K562 (cell line): ENCODE measurements around the gene SMIM13. TPM values are rescaled to one million over a fixed set of nuclear protein-coding genes. Genes with fewer than 3 reads are reported as not detected.

Experiments used
- ATAC-seq: fragments of 200-7000 bp; cut with Tn5 transposase; 3 replicates; pipeline ENCODE4 v1.9.1; 2020; ENCODE audit warnings: moderate library complexity
- BruUV-seq: library from RNA; stranded (reverse); fragments of 400-500 nt; replicated peaks from 2 replicates; lab custom pipeline; 2021; lab: Mats Ljungman, UMichigan
- CTCF ChIA-PET: fragments of 300-600 bp; formaldehyde crosslinking; extraction: SDS; loops from one replicate; lab custom pipeline; 2021; ENCODE audit warnings: low intra/inter-chr PET ratio; lab: Yijun Ruan, JAX
- POLR2A ChIA-PET: fragments of 300-600, 350-650 bp; sonication (Branson Sonifier 250); formaldehyde crosslinking; extraction: SDS; loops from one replicate; lab custom pipeline; 2021; ENCODE audit warnings: antibody characterized with exemption, inconsistent platforms; lab: Yijun Ruan, JAX
- DNase-seq, 4 experiments: peaks; one replicate each; pipeline versions ENCODE4 v3.0.0 to v3.0.0-alpha.2; 2011 to 2018; ENCODE audit warnings: low spot score in 3 of 4, mixed read lengths in 3 of 4; ENCODE audit errors: extremely low read depth in 1 of 4
- FAIRE-seq: peaks from 2 replicates; lab custom pipeline; 2011; peaks lifted over from hg19 to GRCh38; lab: Jason Lieb, UNC
- H2AFZ ChIP-seq: 2 replicates; pipeline ENCODE4 v1.6.0; 2011; ENCODE audit warnings: low read depth, low read length, control low read depth, inconsistent platforms
- H3K27ac ChIP-seq: fragments of 200-600 bp; 3 replicates; pipeline ENCODE4 v1.8.0; 2011; ENCODE audit warnings: low read depth, mild to moderate bottlenecking, control low read depth, inconsistent platforms, low read length, moderate library complexity, mixed read lengths; ENCODE audit errors: extremely low read depth
- H3K27me3 ChIP-seq, 2 experiments: fragments of 300-600 bp in 1 of 2; 2 replicates in 1 of 2; 3 replicates in 1 of 2; pipeline versions ENCODE4 v1.6.0 to v1.8.0; 2011; ENCODE audit warnings: inconsistent platforms in 2 of 2, low read length in 2 of 2, mild to moderate bottlenecking in 1 of 2, mixed read lengths in 1 of 2, moderate library complexity in 1 of 2; ENCODE audit not compliant: control insufficient read depth in 2 of 2, insufficient read depth in 2 of 2
- H3K36me3 ChIP-seq: fragments of 300-600 bp; 3 replicates; pipeline ENCODE4 v1.8.0; 2011; ENCODE audit warnings: mild to moderate bottlenecking, low read length, inconsistent platforms; ENCODE audit not compliant: control insufficient read depth, insufficient read depth
- H3K4me1 ChIP-seq, 2 experiments: fragments of 200-600 bp in 1 of 2; replicated peaks in 1 of 2; 2 replicates in 1 of 2; 3 replicates in 1 of 2; pipeline versions ENCODE4 v1.5.1 to v1.8.0; 2011; ENCODE audit warnings: inconsistent platforms in 2 of 2, low read length in 2 of 2, mild to moderate bottlenecking in 1 of 2, mixed read lengths in 1 of 2, moderate library complexity in 1 of 2; ENCODE audit not compliant: control insufficient read depth in 2 of 2, insufficient read depth in 2 of 2
- H3K4me2 ChIP-seq: 2 replicates; pipeline ENCODE4 v1.6.1; 2011; ENCODE audit warnings: low read length, control low read depth, inconsistent platforms, mixed read lengths; ENCODE audit not compliant: insufficient read depth
- H3K4me3 ChIP-seq: fragments of 200-600 bp; sonication (generic), shearing (Covaris generic); 2 replicates; pipeline ENCODE4 v1.5.1; 2016; ENCODE audit warnings: control low read depth, inconsistent platforms
- H3K79me2 ChIP-seq: fragments of 200-600 bp; 3 replicates; pipeline ENCODE4 v1.8.0; 2011; ENCODE audit warnings: low read length, inconsistent platforms; ENCODE audit not compliant: control insufficient read depth, insufficient read depth
- H3K9ac ChIP-seq, 2 experiments: 2 replicates each; pipeline versions ENCODE4 v1.6.0 to v1.6.1; 2011; ENCODE audit warnings: low read depth in 2 of 2, low read length in 2 of 2, control low read depth in 1 of 2, inconsistent platforms in 1 of 2, mild to moderate bottlenecking in 1 of 2, mixed read lengths in 1 of 2; ENCODE audit not compliant: insufficient read depth in 1 of 2
- H3K9me1 ChIP-seq: one replicate; pipeline ENCODE4 v1.6.0; 2011; ENCODE audit warnings: inconsistent platforms, mild to moderate bottlenecking, low read length, moderate library complexity; ENCODE audit not compliant: control insufficient read depth, insufficient read depth
- H3K9me3 ChIP-seq: replicated peaks from 2 replicates; pipeline ENCODE4 v1.5.1; 2011; ENCODE audit warnings: low read depth, low read length, inconsistent platforms; ENCODE audit not compliant: control insufficient read depth, insufficient read depth
- H4K20me1 ChIP-seq: replicated peaks from 2 replicates; pipeline ENCODE4 v1.6.1; 2011; ENCODE audit warnings: low read length, inconsistent platforms, mixed read lengths; ENCODE audit not compliant: control insufficient read depth, insufficient read depth
- CBX5 ChIP-seq: IDR thresholded peaks from 2 replicates; pipeline ENCODE4 v1.6.1; 2014; ENCODE audit warnings: low read depth, borderline replicate concordance
- FIP1L1 ChIP-seq: fragments of 200-400 bp; formaldehyde crosslinking; IDR thresholded peaks from 2 replicates; pipeline ENCODE4 v1.6.1; 2018; ENCODE audit warnings: mild to moderate bottlenecking, low read depth, low read length; ENCODE audit not compliant: poor library complexity, severe bottlenecking
- ZFP30 ChIP-seq: fragments of 250-450 bp; sonication (Bioruptor Pico); IDR thresholded peaks from 2 replicates; pipeline ENCODE4 v1.8.0; 2022; ENCODE audit warnings: moderate library complexity, mild to moderate bottlenecking, inconsistent platforms, borderline replicate concordance
- ZNF75A ChIP-seq: fragments of 450-650 bp; formaldehyde crosslinking; IDR thresholded peaks from 2 replicates; pipeline ENCODE4 v1.4.0; 2020; ENCODE audit warnings: mild to moderate bottlenecking
- WGBS: fragments of 100-300 bp; shearing (Covaris generic); methylation state at CpG from one replicate; pipeline ENCODE4 v1.1.6; 2016; ENCODE audit warnings: low coverage, mixed read lengths; ENCODE audit not compliant: insufficient coverage; ENCODE audit errors: missing lambda C conversion rate; 5-methylcytosine and 5-hydroxymethylcytosine counted together
- in situ Hi-C: fragments of 300-500 bp; cut with MboI; formaldehyde crosslinking; loops from 4 replicates; pipeline ENCODE4 v1.15.0; 2018; ENCODE audit warnings: inconsistent platforms, mixed read lengths
- intact Hi-C: fragments of 100-400 bp; cut with micrococcal nuclease; formaldehyde crosslinking; loops from 2 replicates; pipeline ENCODE4 v1.14.2; 2022
- polyA plus RNA-seq, 8 experiments: library from polyadenylated mRNA; depleted of rRNA in 4 of 8; stranded (reverse) in 5 of 8; unstranded in 3 of 8; fragments of >200 nt; fragmentation: Nextera tagmentation in 2 of 8; fragmentation: Illumina TruSeq in 1 of 8; extraction: Ambion mirVana in 2 of 8; extraction: Trizol in 1 of 8; gene quantifications; 2 replicates each; pipeline versions ENCODE4 v1.2.1 to v1.2.3, GENCODE V29; 2011 to 2014; ENCODE audit warnings: inconsistent platforms in 1 of 8, missing spikeins in 1 of 8
- total RNA-seq, 7 experiments: library from RNA; depleted of rRNA in 6 of 7; stranded (reverse); fragments of >200 nt in 6 of 7; fragmentation: Illumina TruSeq in 2 of 7; extraction: Trizol in 2 of 7; gene quantifications; 2 replicates each; pipeline versions ENCODE4 v1.2.1 to v1.2.3, GENCODE V29; 2011 to 2021; ENCODE audit warnings: low replicate concordance in 1 of 7
- TF ChIP-seq, protein P1 (sequence below), 2 experiments: fragments of 450-650 bp in 1 of 2; sonication (generic) in 1 of 2; formaldehyde crosslinking in 1 of 2; IDR thresholded peaks in 1 of 2; conservative IDR thresholded peaks in 1 of 2; 2 replicates each; pipeline versions ENCODE4 v1.6.1 to v1.8.1; 2016 to 2023; ENCODE audit warnings: mild to moderate bottlenecking in 2 of 2, moderate library complexity in 2 of 2, inconsistent platforms in 1 of 2, missing genetic modification reagents in 1 of 2

The SMIM13 gene
- total and polyA plus RNA-seq, 9 of the 15 experiments (the other 6 are each of a cell fraction or from before 2014, with no cell fraction given), result 5.5 to 24.8 (median 11.7) TPM

DNA sequence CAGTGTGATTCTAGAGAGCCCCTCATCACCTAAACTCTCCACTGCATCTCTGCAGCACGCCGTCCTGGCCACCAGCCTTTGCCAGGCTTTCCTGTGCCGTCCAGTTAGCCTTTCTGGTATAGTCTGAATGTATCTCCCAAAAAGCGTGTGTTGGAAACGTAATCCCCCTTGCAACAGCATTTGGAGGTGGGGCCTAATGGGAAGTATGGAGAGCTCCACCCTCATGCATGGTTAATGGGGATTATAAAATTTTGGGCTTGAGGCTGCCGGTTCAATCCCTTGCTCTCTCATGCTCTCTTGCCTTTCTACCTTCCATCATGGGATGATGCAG lies 85.4 kb downstream of the SMIM13 start:
- H4K20me1 ChIP-seq, result no peaks in the 10 kb centered on the region
- in situ Hi-C loops (no loop called here), intact Hi-C loops (no loop called here)
- no peaks in the 10 kb centered on the region for H3K9me1 ChIP-seq
- DNase-seq (no peak), ATAC-seq (no peak), FAIRE-seq (no peak)
- no peaks in the 10 kb centered on the region for H3K4me1 ChIP-seq
- H3K9me3 ChIP-seq, result no peaks in the 10 kb centered on the region
- H3K79me2 ChIP-seq, result no peaks in the 10 kb centered on the region
- TF ChIP-seq CBX5 (no peak), FIP1L1 (no peak), ZNF75A (CRISPR knock-in tag) (no peak), ZFP30 (CRISPR knock-in tag) (no peak)
- TF ChIP-seq, protein P1, sequence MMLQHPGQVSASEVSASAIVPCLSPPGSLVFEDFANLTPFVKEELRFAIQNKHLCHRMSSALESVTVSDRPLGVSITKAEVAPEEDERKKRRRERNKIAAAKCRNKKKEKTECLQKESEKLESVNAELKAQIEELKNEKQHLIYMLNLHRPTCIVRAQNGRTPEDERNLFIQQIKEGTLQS (IDR thresholded peaks at IDR 0.05), result no peak
- TF ChIP-seq, protein P1 (CRISPR knock-in tag; conservative IDR thresholded peaks at IDR 0.05), result no peak
- H3K27me3 ChIP-seq, result peaks cover 0 to 13% of the 10 kb centered on the region in 2 experiments; a peak in 3 of 5 replicates
- POLR2A ChIA-PET, result no interaction called here
- no TSS peak for BruUV-seq
- H2AFZ ChIP-seq, result no peak overlapping the region
- no peak overlapping the region for H3K27ac ChIP-seq
- no peak overlapping the region for H3K4me2 ChIP-seq
- no peak overlapping the region for H3K4me3 ChIP-seq
- WGBS, result 0% methylated on average over 6 of the region's 6 CpGs
- CTCF ChIA-PET, result no interaction called here
- no peak overlapping the region for H3K9ac ChIP-seq
- no peaks in the 10 kb centered on the region for H3K36me3 ChIP-seq
